ENCODE results near the gene TRPM3.

DNA sequence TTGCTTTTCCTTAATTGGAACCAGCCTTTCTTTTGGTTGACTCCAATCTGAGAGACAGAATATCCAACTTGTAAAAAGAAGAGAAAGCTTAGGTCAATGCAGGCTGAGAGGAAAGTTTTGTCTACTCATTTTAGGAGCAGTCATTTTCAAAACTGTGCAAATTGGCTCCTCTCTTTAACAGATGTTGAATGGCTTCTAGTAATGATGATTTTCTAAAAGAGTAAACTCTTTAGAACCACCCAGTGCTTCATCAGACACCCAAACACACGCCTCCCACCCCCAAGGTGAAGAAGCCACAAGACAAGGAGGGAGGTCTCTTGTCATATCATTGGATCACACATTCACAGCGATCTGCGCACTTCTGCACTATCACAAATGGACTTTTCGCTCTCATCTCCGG lies 590.7 kb downstream of the TRPM3 start:
- no peak for TF ChIP-seq PATZ1 (CRISPR knock-in tag; IDR thresholded peaks at IDR 0.05; ENCODE audit: borderline replicate concordance)
- TF ChIP-seq CSDC2 (CRISPR knock-in tag; IDR thresholded peaks at IDR 0.05): no peak
- no peak for TF ChIP-seq TOX (CRISPR knock-in tag; IDR thresholded peaks at IDR 0.05; ENCODE audit: borderline replicate concordance)
- TF ChIP-seq ZFP3 (CRISPR knock-in tag; IDR thresholded peaks at IDR 0.05): no peak
- TF ChIP-seq ZNF8 (CRISPR knock-in tag; IDR thresholded peaks at IDR 0.05): no peak
- TF ChIP-seq GLIS3 (CRISPR knock-in tag; IDR thresholded peaks at IDR 0.05): no peak

Data from SK-N-SH treated with all-trans-retinoic acid at 6 μM for 48 hours (cell line).